CD4-positive, alpha-beta T cell (primary cell): ENCODE results near the gene PIK3R6. TPM values are rescaled to one million over a fixed set of nuclear protein-coding genes. Genes with fewer than 3 reads are reported as not detected.

Experiments used
- ATAC-seq: fragments of 200-7000 bp; cut with Tn5 transposase; one replicate; pipeline ENCODE4 v1.10.0; 2022; ENCODE audit warnings: mild to moderate bottlenecking; ENCODE audit not compliant: poor library complexity
- CTCF ChIA-PET: fragments of 350-600 bp; sonication (Branson Sonifier 250); formaldehyde crosslinking; loops from one replicate; lab custom pipeline; 2021; ENCODE audit warnings: antibody characterized with exemption, inconsistent platforms; lab: Charles Lee
- POLR2A ChIA-PET: fragments of 350-600 bp; sonication (Branson Sonifier 250); formaldehyde crosslinking; loops from one replicate; lab custom pipeline; 2021; ENCODE audit warnings: antibody characterized with exemption, inconsistent platforms; lab: Charles Lee
- DNase-seq, 14 experiments: peaks; one replicate each; pipeline ENCODE4 v3.0.0-alpha.2; 2013 to 2020; ENCODE audit warnings: mixed read lengths in 2 of 14
- H3K27ac ChIP-seq, 2 donors: one replicate each; pipeline versions ENCODE4 v1.5.1 to v1.7.0; 2013; ENCODE audit warnings: low read length in 2 of 2, low read depth in 1 of 2, mild to moderate bottlenecking in 1 of 2
- H3K27me3 ChIP-seq, 2 experiments: 1 replicate in 1 of 2; 2 replicates in 1 of 2; pipeline versions ENCODE4 v1.6.1 to v1.7.0; 2013; ENCODE audit warnings: low read length in 2 of 2, control low read depth in 1 of 2, mild to moderate bottlenecking in 1 of 2, moderate library complexity in 1 of 2; ENCODE audit not compliant: insufficient read depth in 2 of 2, control insufficient read depth in 1 of 2
- H3K36me3 ChIP-seq: one replicate; pipeline ENCODE4 v1.6.1; 2013; ENCODE audit warnings: low read length, control low read depth; ENCODE audit not compliant: insufficient read depth
- H3K4me1 ChIP-seq: one replicate; pipeline ENCODE4 v1.6.1; 2013; ENCODE audit warnings: low read length, control low read depth; ENCODE audit not compliant: insufficient read depth
- H3K4me3 ChIP-seq: one replicate; pipeline ENCODE4 v1.5.1; 2013; ENCODE audit warnings: mild to moderate bottlenecking, low read length, moderate library complexity
- H3K9me3 ChIP-seq, 2 experiments: 1 replicate in 1 of 2; 2 replicates in 1 of 2; pipeline versions ENCODE4 v1.6.1 to v1.7.0; 2013; ENCODE audit warnings: low read length in 2 of 2, mild to moderate bottlenecking in 2 of 2, control low read depth in 1 of 2, moderate library complexity in 1 of 2; ENCODE audit not compliant: control insufficient read depth in 1 of 2, insufficient read depth in 1 of 2
- H3K27ac Mint-ChIP-seq: one replicate; pipeline ENCODE4 v1.8.0; 2020; ENCODE audit warnings: mixed read lengths
- H3K27me3 Mint-ChIP-seq: one replicate; pipeline ENCODE4 v1.8.0; 2021; ENCODE audit warnings: mixed read lengths
- H3K36me3 Mint-ChIP-seq: one replicate; pipeline ENCODE4 v1.8.0; 2021; ENCODE audit warnings: low read depth, mixed read lengths
- H3K4me1 Mint-ChIP-seq: one replicate; pipeline ENCODE4 v1.8.0; 2021; ENCODE audit warnings: low read depth, mixed read lengths
- H3K4me3 Mint-ChIP-seq: one replicate; pipeline ENCODE4 v1.8.0; 2020; ENCODE audit warnings: mild to moderate bottlenecking, mixed read lengths
- H3K9me3 Mint-ChIP-seq: one replicate; pipeline ENCODE4 v1.8.0; 2020; ENCODE audit warnings: mixed read lengths
- intact Hi-C, 2 experiments: fragments of 100-400 bp; cut with DNase I in 1 of 2; cut with micrococcal nuclease in 1 of 2; formaldehyde crosslinking; loops; one replicate each; pipeline versions ENCODE4 v1.15.1 to v1.9.0; 2023 to 2025; cut with DNase I, micrococcal nuclease
- total RNA-seq, 174 experiments: library from RNA in 2 of 174; stranded (reverse) in 2 of 174; gene quantifications; one replicate each; pipeline ENCODE4 v1.2.3 and lab custom pipeline; 2021 to 2026
- TF ChIP-seq, protein P1 (sequence below): fragments of 200-600 bp; IDR thresholded peaks from one replicate; pipeline ENCODE4 v1.8.0; 2022; ENCODE audit warnings: antibody characterized with exemption, mild to moderate bottlenecking

Gene PIK3R6
- total RNA-seq, 2 experiments from 2014 or later, result 0.50 to 0.60 TPM

DNA sequence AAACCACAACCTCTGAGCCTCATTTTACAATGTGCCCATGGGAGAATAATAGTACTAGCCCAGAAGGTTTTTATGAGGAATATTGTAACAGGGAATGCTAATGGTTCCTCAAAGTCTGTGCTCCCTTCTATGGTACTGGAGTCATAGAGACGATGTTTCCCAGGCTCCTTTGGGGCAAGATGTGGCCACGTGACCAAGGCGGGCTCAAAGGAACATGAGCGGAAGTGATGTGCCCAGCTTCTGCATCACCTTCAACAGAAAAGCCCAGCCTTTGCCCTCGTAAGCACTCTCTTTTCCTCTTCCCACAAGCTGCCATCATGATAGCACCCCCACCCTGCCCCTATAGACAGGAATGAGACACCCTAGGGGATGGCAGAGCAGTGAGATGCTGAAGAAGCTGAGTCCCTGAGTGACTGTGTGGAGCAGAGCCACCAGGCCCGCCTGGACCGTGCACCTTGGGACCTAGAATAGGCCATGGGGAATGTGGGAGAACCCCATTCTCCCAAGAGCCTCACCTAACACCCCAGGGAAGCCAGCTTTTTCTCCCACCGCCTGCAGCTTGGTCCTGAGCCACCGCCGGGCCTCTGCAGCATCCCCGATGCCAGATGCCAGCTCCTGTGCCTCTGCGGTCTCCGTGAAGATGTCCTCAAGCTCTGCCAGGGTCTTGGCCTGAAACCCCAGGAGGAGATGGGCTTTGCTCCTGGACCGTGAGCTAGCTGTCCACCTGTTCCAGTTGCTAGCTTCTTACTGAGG is 22.2 kb upstream of the PIK3R6 start:
- Histone ChIP-seq H3K4me3 (no peak overlapping the region), H3K27me3 (no peaks in the 10 kb centered on the region), H3K4me1 (peaks cover 13% of the 10 kb centered on the region), H3K9me3 (peaks cover 0 to 9% of the 10 kb centered on the region in 2 experiments), H3K27ac (no peak overlapping the region), H3K36me3 (peaks cover 88% of the 10 kb centered on the region)
- Mint-ChIP-seq H3K27ac (no peak overlapping the region), H3K36me3 (peaks cover 72% of the 10 kb centered on the region), H3K27me3 (no peaks in the 10 kb centered on the region), H3K9me3 (no peaks in the 10 kb centered on the region), H3K4me1 (peaks cover 6% of the 10 kb centered on the region), H3K4me3 (no peak overlapping the region)
- intact Hi-C loops, result loop anchor here (5.0 to 10.0 kb wide), 3 partner anchors 135 to 475 kb away; partner anchors contain the start of gene SPDYE4 (in 1 of the 2)
- ChIA-PET CTCF (interaction anchor here (1.2 kb wide), 1 partner anchor 109 kb away, joined by 3 read pairs; no protein-coding TSS in a partner anchor), POLR2A (no interaction called here)
- DNase-seq (no peak), ATAC-seq (no peak)
- TF ChIP-seq, protein P1, sequence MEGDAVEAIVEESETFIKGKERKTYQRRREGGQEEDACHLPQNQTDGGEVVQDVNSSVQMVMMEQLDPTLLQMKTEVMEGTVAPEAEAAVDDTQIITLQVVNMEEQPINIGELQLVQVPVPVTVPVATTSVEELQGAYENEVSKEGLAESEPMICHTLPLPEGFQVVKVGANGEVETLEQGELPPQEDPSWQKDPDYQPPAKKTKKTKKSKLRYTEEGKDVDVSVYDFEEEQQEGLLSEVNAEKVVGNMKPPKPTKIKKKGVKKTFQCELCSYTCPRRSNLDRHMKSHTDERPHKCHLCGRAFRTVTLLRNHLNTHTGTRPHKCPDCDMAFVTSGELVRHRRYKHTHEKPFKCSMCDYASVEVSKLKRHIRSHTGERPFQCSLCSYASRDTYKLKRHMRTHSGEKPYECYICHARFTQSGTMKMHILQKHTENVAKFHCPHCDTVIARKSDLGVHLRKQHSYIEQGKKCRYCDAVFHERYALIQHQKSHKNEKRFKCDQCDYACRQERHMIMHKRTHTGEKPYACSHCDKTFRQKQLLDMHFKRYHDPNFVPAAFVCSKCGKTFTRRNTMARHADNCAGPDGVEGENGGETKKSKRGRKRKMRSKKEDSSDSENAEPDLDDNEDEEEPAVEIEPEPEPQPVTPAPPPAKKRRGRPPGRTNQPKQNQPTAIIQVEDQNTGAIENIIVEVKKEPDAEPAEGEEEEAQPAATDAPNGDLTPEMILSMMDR, result no peak

DNA sequence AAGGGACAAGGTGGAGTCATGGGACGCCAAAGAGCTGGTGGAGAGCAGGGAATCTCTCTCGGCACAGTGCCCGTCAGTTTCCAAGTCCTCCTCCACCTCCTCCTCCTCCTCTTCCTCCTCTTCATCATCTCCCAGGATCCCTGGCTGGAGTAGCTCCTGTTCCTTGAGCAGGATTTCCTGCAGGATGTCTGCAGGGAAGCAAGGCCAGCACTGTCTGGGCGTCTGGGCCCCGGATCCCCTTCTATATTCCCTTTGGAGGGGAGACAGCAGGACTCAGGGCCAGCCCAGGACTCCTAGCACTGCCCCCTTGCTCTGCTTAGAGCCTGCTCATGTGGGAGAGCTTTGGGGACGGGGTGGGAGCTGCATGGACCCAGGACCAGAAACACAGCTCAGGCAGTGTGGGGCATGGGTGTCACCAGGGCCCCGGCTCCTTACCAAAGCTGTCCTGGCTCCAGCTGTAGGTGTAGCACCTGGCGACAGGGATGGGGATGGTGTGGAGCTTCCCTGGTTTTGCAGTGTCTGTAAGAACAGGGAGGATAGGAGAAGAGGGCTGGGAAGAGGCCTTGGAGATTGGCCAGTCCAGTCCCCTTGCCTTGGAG is 21.3 kb upstream of the PIK3R6 start:
- Histone ChIP-seq H3K4me3 (no peak overlapping the region), H3K36me3 (peaks cover 88% of the 10 kb centered on the region), H3K9me3 (peaks cover 0 to 9% of the 10 kb centered on the region in 2 experiments), H3K27ac (no peak overlapping the region), H3K27me3 (no peaks in the 10 kb centered on the region), H3K4me1 (peaks cover 7% of the 10 kb centered on the region)
- H3K36me3 Mint-ChIP-seq, result peaks cover 79% of the 10 kb centered on the region
- no peaks in the 10 kb centered on the region for H3K27me3 Mint-ChIP-seq
- intact Hi-C loops, result no loop called here
- ATAC-seq (no peak), DNase-seq (no peak)
- ChIA-PET CTCF (no interaction called here), POLR2A (no interaction called here)
- TF ChIP-seq, protein P1, result no peak
- peaks cover 6% of the 10 kb centered on the region for H3K4me1 Mint-ChIP-seq
- no peak overlapping the region for H3K27ac Mint-ChIP-seq
- H3K9me3 Mint-ChIP-seq, result no peaks in the 10 kb centered on the region
- no peak overlapping the region for H3K4me3 Mint-ChIP-seq

DNA sequence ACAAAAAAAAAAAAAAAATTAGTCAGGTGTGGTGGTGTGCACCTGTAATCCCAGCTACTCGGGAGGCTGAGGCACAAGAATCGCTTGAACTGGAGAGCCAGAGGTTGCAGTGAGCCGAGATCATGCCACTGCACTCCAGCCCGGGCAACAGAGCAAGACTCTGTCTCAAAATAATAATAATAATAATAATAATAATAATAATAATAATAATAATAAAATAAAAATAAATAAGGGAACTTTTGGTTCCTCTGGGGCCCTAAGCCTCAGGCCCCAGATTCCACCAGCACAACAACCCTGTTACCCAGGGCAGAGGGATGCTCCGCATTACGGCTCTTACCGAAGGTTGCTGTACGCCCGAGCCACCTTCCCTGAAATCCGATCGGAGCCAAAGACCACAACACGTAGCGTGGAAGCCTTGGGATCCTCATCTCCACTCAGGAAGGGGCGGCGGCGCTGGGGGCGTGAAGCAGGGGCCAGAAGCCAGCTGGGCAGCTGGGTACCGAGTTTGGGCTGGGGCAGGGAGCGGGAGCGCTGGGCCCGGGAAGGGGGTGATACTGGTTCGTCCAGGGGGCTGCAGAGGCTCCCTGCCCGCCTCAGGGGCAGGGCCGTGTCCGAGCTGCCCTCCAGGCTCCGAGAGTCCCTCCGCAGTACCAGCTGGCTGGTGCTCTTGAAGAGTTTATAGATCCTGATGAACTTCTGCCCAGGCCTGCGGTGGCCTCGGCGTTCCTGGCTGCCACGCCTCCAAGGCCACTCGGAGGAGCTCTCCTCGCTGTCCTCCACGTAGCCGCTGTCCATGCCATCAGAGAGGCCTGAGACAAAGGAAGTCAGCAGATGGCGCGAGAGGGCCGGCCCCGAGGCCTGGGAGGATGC is 20.6 kb upstream of the PIK3R6 start:
- peaks cover 88% of the 10 kb centered on the region for H3K36me3 ChIP-seq
- ChIA-PET POLR2A (no interaction called here), CTCF (no interaction called here)
- intact Hi-C loops, result no loop called here
- peaks cover 0 to 9% of the 10 kb centered on the region in 2 experiments for H3K9me3 ChIP-seq
- H3K27ac ChIP-seq, result no peak overlapping the region
- H3K36me3 Mint-ChIP-seq, result peaks cover 79% of the 10 kb centered on the region
- peaks cover 7% of the 10 kb centered on the region for H3K4me1 ChIP-seq
- ATAC-seq (no peak), DNase-seq (no peak)
- no peaks in the 10 kb centered on the region for H3K9me3 Mint-ChIP-seq
- TF ChIP-seq, protein P1, result no peak
- H3K27me3 ChIP-seq, result no peaks in the 10 kb centered on the region
- no peak overlapping the region for H3K4me3 ChIP-seq
- no peak overlapping the region for H3K4me3 Mint-ChIP-seq
- no peak overlapping the region for H3K27ac Mint-ChIP-seq
- peaks cover 6% of the 10 kb centered on the region for H3K4me1 Mint-ChIP-seq
- no peaks in the 10 kb centered on the region for H3K27me3 Mint-ChIP-seq
